SJCRH30 (cell line): ENCODE measurements around the gene THRB. TPM values are rescaled to one million over a fixed set of nuclear protein-coding genes. Genes with fewer than 3 reads are reported as not detected.
A peak's percentile ranks its signal among the peaks of the same experiment; 100 is the strongest.

Source experiments
- DNase-seq, 2 experiments: peaks; one replicate each; pipeline ENCODE4 v3.0.0-alpha.2; 2015 to 2020
- H3K27ac ChIP-seq: fragments of 250-450 bp; sonication (Bioruptor Pico); 2 replicates; pipeline ENCODE4 v1.5.1; 2020; ENCODE audit warnings: mild to moderate bottlenecking, moderate library complexity
- H3K27me3 ChIP-seq: fragments of 250-450 bp; sonication (Bioruptor Pico); 2 replicates; pipeline ENCODE4 v1.5.1; 2020; ENCODE audit warnings: mild to moderate bottlenecking, moderate library complexity
- H3K36me3 ChIP-seq: fragments of 250-450 bp; sonication (Bioruptor Pico); 2 replicates; pipeline ENCODE4 v1.5.1; 2020; ENCODE audit warnings: mild to moderate bottlenecking, moderate library complexity
- H3K4me1 ChIP-seq: fragments of 250-450 bp; sonication (Bioruptor Pico); 2 replicates; pipeline ENCODE4 v1.5.1; 2020; ENCODE audit warnings: mild to moderate bottlenecking, moderate library complexity
- H3K4me3 ChIP-seq: fragments of 250-450 bp; sonication (Bioruptor Pico); 2 replicates; pipeline ENCODE4 v1.5.1; 2020; ENCODE audit warnings: mild to moderate bottlenecking, moderate library complexity
- H3K9me3 ChIP-seq: fragments of 250-450 bp; sonication (Bioruptor Pico); replicated peaks from 2 replicates; pipeline ENCODE4 v1.5.1; 2020; ENCODE audit warnings: mild to moderate bottlenecking, moderate library complexity
- total RNA-seq: library from RNA; depleted of rRNA; stranded (reverse); fragments of >200 nt; shearing (Covaris generic); gene quantifications from 2 replicates; pipeline ENCODE4 v1.2.3, GENCODE V29; 2014

Gene THRB
- total RNA-seq, 1 experiment from 2014 or later: not detected

GRCh38 chr3:24348348-24348747, 146.3 kb downstream of the THRB start:
- Histone ChIP-seq H3K36me3 (no peaks in the 10 kb centered on the region), H3K4me1 (no peaks in the 10 kb centered on the region; the same call in 1 of the 2 replicates), H3K9me3 (no peaks in the 10 kb centered on the region), H3K27me3 (0 out of 2 replicates have a peak, but pooled peaks cover 4% of the 10 kb centered on the region), H3K4me3 (no peak overlapping the region), H3K27ac (no peak overlapping the region)
- DNase-seq: no peak

GRCh38 chr3:24344784-24345439, 149.7 kb downstream of the THRB start:
- no peak overlapping the region for H3K4me3 ChIP-seq
- H3K9me3 ChIP-seq: no peaks in the 10 kb centered on the region
- no peaks in the 10 kb centered on the region for H3K36me3 ChIP-seq
- H3K27ac ChIP-seq: no peak overlapping the region
- no peaks in the 10 kb centered on the region; the same call in 1 of the 2 replicates for H3K4me1 ChIP-seq
- DNase-seq: no peak
- H3K27me3 ChIP-seq: 0 out of 2 replicates have a peak, but pooled peaks cover 4% of the 10 kb centered on the region

- peaks cover 2% of the 10 kb centered on the region; the same call in 1 of the 2 replicates for H3K27me3 ChIP-seq
- no peaks in the 10 kb centered on the region for H3K9me3 ChIP-seq
- H3K36me3 ChIP-seq: no peaks in the 10 kb centered on the region
- H3K4me3 ChIP-seq: no peak overlapping the region
- DNase-seq: peak in 1 of 2 experiments; percentile 33
- no peaks in the 10 kb centered on the region; the same call in 1 of the 2 replicates for H3K4me1 ChIP-seq
- H3K27ac ChIP-seq: no peak overlapping the region
These were observed 151.4 kb downstream of the THRB start for GRCh38 chr3:24343084-24343783.

DNA sequence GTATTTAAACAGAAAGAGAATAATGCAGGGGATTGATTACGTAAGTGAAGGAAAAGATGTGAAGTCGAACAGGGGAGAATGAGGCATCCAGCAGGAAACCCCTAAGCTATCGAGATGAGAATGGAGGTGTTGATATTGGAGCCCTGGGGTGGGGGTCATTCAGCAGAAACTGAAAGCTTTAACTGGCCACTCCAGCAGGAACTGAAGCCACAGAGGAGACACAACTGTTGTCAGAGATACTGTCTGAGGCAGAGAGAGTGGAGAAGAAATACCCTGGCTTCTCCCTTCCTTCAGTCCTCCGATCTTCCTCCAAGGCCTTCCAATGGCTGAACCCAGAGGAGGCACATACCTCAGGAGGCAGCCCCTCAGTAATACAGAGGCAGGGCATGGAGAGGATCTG, 152.4 kb downstream of the THRB start:
- DNase-seq: no peak
- Histone ChIP-seq H3K27ac (no peak overlapping the region), H3K36me3 (no peaks in the 10 kb centered on the region), H3K9me3 (no peaks in the 10 kb centered on the region), H3K4me1 (no peaks in the 10 kb centered on the region; the same call in 1 of the 2 replicates), H3K4me3 (no peak overlapping the region), H3K27me3 (no peaks in the 10 kb centered on the region; the same call in 1 of the 2 replicates)

DNA sequence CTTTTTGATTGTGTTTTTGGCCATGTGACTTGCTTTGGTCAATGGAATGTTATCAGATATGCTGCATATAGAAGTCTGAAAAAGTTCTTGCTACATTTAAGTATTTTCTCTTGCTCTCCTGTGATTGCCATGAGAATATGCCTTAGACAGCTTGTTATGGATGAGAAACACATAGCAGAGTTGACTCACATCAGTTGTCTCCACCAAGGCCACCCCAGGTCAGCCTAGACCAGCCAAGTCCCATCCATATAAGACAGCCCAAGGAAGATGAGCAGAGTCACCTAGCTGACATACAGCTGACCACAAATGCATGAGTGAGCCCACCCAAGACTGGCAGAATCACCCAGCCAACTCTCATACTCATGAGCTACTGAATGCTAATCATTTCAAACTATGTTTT, 153.0 kb downstream of the THRB start:
- no peak overlapping the region for H3K4me3 ChIP-seq
- DNase-seq: no peak
- H3K9me3 ChIP-seq: no peaks in the 10 kb centered on the region
- H3K27me3 ChIP-seq: no peaks in the 10 kb centered on the region; the same call in 1 of the 2 replicates
- H3K27ac ChIP-seq: no peak overlapping the region
- no peaks in the 10 kb centered on the region for H3K36me3 ChIP-seq
- no peaks in the 10 kb centered on the region; the same call in 1 of the 2 replicates for H3K4me1 ChIP-seq

- H3K27ac ChIP-seq: no peak overlapping the region
- H3K4me3 ChIP-seq: no peak overlapping the region
- H3K9me3 ChIP-seq: no peaks in the 10 kb centered on the region
- no peaks in the 10 kb centered on the region; the same call in 1 of the 2 replicates for H3K27me3 ChIP-seq
- DNase-seq: no peak
- H3K36me3 ChIP-seq: no peaks in the 10 kb centered on the region
- no peaks in the 10 kb centered on the region; the same call in 1 of the 2 replicates for H3K4me1 ChIP-seq
These were observed 153.7 kb downstream of the THRB start for GRCh38 chr3:24340966-24341365.

DNA sequence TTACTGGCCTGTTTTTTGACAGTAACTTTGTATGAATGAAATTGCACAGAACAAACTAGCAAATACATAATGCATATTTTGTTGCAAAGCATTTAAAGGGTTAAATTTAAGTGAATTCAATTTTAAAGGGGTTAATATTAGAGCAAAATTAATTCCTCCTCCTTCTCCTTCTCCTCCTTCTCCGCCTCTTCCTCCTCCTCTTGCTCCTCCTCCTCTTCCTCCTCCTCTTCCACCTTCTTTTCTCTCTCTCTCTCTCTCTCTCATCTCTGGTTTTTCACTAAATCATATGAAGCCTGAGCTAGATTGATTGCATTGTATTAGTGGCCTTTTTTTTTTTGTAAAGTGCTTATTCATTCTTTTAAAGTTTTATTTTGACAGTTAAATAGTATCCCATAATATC, 154.5 kb downstream of the THRB start:
- no peak for DNase-seq
- Histone ChIP-seq H3K4me3 (no peak overlapping the region), H3K36me3 (no peaks in the 10 kb centered on the region), H3K9me3 (no peaks in the 10 kb centered on the region), H3K27ac (no peak overlapping the region), H3K4me1 (no peaks in the 10 kb centered on the region; the same call in 1 of the 2 replicates), H3K27me3 (no peaks in the 10 kb centered on the region; the same call in 1 of the 2 replicates)

DNA sequence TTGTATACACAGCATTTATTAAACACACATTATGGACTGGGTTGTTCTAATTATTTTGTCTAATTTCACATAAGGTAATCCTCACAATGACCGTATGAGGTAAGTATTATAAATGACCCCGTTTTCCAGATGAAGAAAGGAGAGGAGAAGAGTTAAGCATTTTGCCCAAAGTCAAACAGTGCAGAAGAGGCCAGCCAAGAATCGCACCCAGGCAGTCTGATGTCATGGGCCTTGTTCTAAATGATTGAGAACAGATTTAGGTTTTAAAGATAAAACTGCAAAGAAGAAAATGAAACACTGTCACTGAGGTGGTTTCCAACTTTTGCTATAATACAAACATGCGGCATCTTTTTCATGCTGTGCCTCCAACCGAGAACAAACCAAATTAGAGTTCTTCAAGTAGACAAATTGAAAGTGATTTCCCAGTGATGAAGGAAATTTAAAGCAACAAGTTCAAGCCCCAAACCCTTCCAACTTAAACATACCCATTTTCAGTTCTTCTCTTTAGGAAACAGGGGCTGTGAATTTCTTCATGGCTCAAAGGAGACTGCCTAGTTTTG, 155.3 kb downstream of the THRB start:
- Histone ChIP-seq H3K36me3 (no peaks in the 10 kb centered on the region), H3K27me3 (no peaks in the 10 kb centered on the region; the same call in 1 of the 2 replicates), H3K27ac (no peak overlapping the region), H3K9me3 (no peaks in the 10 kb centered on the region), H3K4me1 (no peaks in the 10 kb centered on the region; the same call in 1 of the 2 replicates), H3K4me3 (no peak overlapping the region)
- no peak for DNase-seq

DNA sequence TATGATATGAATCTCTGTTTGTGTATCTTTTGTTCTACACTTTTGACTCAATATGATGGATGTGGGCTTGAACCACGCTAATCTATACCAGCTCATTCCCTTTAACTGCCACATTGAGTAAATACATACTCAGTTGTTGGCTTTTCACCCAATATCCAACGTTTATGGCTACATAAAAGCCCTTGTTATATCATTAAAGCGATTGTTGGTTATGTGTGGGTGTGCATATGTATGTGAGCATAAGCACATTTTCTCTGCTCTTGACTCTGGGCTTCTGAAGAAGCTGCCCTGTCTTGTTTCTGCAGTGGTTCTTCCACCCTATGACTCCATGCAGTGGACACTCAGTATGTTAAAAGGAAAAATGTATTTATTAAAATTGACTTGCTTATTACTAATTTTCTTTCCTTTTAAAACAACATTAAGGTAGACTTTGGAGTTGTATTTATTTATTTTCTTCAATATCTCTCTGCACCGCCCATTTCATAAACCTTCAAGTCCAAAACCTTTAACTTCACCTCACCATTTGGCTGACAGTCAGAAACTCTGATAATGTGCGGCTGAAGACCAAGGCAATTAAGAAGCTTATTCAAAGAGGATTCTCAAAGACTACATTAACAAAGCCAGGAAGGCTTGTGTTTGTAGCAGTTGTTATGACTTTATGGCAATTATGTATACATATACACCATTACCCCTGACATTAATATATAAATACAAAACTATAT, 156.1 kb downstream of the THRB start:
- no peaks in the 10 kb centered on the region for H3K9me3 ChIP-seq
- H3K4me3 ChIP-seq: no peak overlapping the region
- H3K36me3 ChIP-seq: no peaks in the 10 kb centered on the region
- no peaks in the 10 kb centered on the region; the same call in 1 of the 2 replicates for H3K4me1 ChIP-seq
- no peak for DNase-seq
- no peak overlapping the region for H3K27ac ChIP-seq
- no peaks in the 10 kb centered on the region; the same call in 1 of the 2 replicates for H3K27me3 ChIP-seq

GRCh38 chr3:24336101-24336500, 158.5 kb downstream of the THRB start:
- no peaks in the 10 kb centered on the region for H3K9me3 ChIP-seq
- no peaks in the 10 kb centered on the region for H3K36me3 ChIP-seq
- H3K4me1 ChIP-seq: no peaks in the 10 kb centered on the region
- DNase-seq: peak in 1 of 2 experiments; percentile 16
- H3K4me3 ChIP-seq: no peak overlapping the region
- no peak overlapping the region for H3K27ac ChIP-seq
- peaks cover 4% of the 10 kb centered on the region for H3K27me3 ChIP-seq

DNA sequence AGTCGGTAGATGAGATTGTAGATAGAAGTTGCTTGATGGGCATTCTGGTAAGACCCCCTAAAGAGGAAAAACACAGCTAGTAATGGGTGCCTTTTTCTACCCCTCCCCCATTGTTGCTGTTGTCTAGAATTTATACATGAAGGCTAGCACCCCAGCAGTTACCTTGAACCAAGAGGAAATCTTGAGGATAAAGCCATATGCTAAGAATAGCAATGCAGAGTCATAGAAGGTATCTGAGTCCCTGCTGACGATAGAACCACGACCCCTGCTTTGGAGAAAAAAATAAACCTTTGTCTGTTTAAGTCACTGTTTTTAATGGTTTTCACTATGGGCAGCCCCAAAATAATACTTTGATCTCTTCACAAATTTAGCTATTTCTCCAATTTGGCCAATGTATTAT, 162.6 kb downstream of the THRB start:
- no peak overlapping the region for H3K4me3 ChIP-seq
- no peaks in the 10 kb centered on the region for H3K36me3 ChIP-seq
- no peaks in the 10 kb centered on the region for H3K4me1 ChIP-seq
- no peaks in the 10 kb centered on the region for H3K9me3 ChIP-seq
- H3K27ac ChIP-seq: no peak overlapping the region
- DNase-seq: no peak
- peaks cover 4% of the 10 kb centered on the region; the same call in 1 of the 2 replicates for H3K27me3 ChIP-seq

GRCh38 chr3:24323272-24323671, 171.4 kb downstream of the THRB start:
- no peaks in the 10 kb centered on the region for H3K9me3 ChIP-seq
- H3K27me3 ChIP-seq: no peaks in the 10 kb centered on the region
- no peak for DNase-seq

GRCh38 chr3:24320601-24321000, 174.0 kb downstream of the THRB start:
- no peak overlapping the region for H3K27ac ChIP-seq
- H3K9me3 ChIP-seq: no peaks in the 10 kb centered on the region
- H3K36me3 ChIP-seq: no peaks in the 10 kb centered on the region
- H3K4me1 ChIP-seq: no peaks in the 10 kb centered on the region
- no peak for DNase-seq
- no peak overlapping the region for H3K4me3 ChIP-seq
- no peaks in the 10 kb centered on the region for H3K27me3 ChIP-seq

More at GRCh38 chr3:24323272-24323671, 171.4 kb downstream of the THRB start:
- no peaks in the 10 kb centered on the region for H3K36me3 ChIP-seq
- H3K4me1 ChIP-seq: no peaks in the 10 kb centered on the region
- no peak overlapping the region for H3K4me3 ChIP-seq
- H3K27ac ChIP-seq: no peak overlapping the region

- no peaks in the 10 kb centered on the region for H3K36me3 ChIP-seq
- H3K4me3 ChIP-seq: no peak overlapping the region
- no peak for DNase-seq
- H3K27me3 ChIP-seq: no peaks in the 10 kb centered on the region
- no peaks in the 10 kb centered on the region for H3K4me1 ChIP-seq
- H3K9me3 ChIP-seq: no peaks in the 10 kb centered on the region
- no peak overlapping the region for H3K27ac ChIP-seq
These were observed 175.9 kb downstream of the THRB start for GRCh38 chr3:24318677-24319287.
